GM12875 (cell line): ENCODE measurements around the gene CD300C.

ENCODE experiments used
- H3K4me3 ChIP-seq: one replicate; pipeline ENCODE4 v1.5.1; 2011; ENCODE audit warnings: low read depth, low read length, control low read depth
- CTCF ChIP-seq: IDR thresholded peaks from 2 replicates; pipeline ENCODE4 v1.5.1; 2011; ENCODE audit warnings: low read depth, mild to moderate bottlenecking, control low read depth, inconsistent platforms, low read length, moderate library complexity, borderline replicate concordance; ENCODE audit not compliant: insufficient read depth

CD300C gene

DNA sequence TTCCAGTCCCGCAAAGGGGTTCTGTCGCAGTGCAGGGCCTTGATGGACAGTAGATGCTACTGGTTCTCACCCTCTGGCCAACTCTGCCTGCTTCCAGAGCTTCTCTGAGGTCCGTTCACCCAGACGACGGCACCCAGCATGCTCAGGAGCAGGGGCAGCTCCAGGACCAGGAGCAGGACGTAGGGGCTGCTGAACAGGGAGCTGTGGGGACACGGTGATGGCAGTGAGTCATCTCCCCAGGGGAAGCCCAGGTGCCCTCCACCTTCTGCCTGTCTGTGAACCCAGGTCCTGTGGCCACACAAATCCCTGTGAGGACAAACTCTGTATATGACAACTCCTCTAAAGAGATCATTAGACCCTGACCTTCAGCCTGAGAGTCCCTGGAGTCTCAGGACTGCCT lies 3.4 kb upstream of the CD300C start:
- H3K4me3 ChIP-seq = no peak overlapping the region
- TF ChIP-seq CTCF = no peak

DNA sequence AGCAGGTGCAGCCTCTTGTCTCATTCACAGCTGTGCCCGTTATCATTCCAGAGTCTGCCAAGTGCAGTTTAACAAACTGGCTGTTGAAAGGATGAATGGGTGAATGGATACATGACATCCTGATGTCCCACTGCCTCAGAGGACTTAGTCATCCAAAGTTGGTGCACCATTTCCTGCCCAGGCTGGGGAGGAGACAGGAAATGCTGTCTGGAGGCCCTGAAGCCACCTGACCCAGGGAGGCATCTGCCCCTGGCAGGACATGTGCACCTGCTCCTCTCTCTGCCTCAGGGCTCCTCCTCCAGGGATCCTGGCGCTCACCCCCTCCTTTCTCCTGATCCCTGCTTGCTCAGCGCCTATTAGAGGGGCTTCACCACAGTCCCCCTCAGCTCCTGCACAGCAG lies 1.8 kb upstream of the CD300C start:
- no peak overlapping the region for H3K4me3 ChIP-seq
- no peak for TF ChIP-seq CTCF

- H3K4me3 ChIP-seq = no peak overlapping the region
- no peak for TF ChIP-seq CTCF
Measured at GRCh38 chr17:74547264-74547663, 1.3 kb upstream of the CD300C start.

DNA sequence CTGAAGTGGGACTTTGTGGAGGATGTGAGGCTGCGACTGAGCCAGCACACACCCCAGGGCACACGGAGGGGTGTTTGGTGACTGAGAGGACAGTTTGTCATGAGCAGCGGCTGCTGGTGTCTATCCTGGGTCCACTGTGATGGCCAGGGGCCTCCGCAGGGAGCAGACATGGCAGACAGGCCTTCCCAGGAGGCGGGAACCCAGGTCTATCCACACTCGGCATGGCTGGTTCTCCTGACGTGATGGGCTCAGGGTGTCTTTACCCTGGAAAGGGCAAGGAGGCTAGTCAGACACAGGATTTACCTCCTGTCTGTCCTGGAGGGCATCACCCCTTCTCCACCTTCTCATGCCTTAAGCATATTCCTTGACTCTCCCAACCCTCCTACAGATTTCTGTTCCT lies 671 bp upstream of the CD300C start:
- no peak overlapping the region for H3K4me3 ChIP-seq
- no peak for TF ChIP-seq CTCF

DNA sequence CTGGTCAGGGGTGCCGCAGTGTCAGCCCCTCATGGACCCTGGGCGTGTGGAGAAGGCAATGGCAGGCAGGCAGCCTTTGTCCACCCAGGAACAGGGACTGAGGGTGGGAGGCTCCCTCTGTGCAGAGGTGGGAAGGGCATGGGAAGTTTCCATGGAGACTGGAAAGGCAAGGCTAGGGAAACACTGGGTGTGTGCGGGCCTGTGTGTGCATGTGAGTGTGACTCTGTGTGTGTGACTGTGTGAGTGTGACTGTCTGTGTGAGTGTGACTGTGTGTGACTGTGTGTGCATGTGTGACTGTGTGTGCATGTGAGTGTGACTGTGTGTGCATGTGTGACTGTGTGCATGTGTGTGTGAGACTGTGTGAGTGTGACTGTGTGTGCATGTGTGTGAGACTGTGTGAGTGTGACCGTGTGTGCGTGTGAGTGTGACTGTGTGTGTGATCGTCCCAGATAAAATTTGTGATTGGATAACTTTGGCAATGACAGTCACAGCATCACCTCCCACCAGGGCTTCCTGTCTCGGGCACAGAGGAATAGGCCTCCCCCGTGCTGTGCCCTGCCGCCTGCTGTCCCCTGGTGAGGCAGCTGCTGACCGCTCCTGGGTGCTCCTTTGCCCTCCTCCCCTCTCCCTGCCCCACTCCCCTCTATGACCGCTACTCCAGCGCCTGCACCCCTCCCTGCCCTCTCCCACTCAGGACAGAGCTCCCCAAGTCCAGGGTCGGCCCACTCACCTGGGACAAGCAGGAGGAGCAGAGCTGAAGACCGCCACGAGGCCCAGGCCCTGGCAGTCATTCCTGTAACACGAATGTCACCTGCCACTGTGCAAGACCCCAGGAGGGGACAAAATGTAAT lies 698 bp downstream of the CD300C start:
- TF ChIP-seq CTCF = no peak
- H3K4me3 ChIP-seq = no peak overlapping the region

- H3K4me3 ChIP-seq = no peak overlapping the region
- no peak for TF ChIP-seq CTCF
Measured at GRCh38 chr17:74543891-74544760, 1.8 kb downstream of the CD300C start.
